ACHN (cell line): ENCODE data around the gene IQSEC1.
A peak's percentile ranks its signal among the peaks of the same experiment; 100 is the strongest.

Source experiments
- DNase-seq: peaks from one replicate; pipeline ENCODE4 v3.0.0-alpha.2; 2015
- in situ Hi-C: cut with HindIII; loops from 2 replicates; pipeline ENCODE4 v1.10.0; 2017; ENCODE audit warnings: low sequenced_read_pairs, low pct_ligation_motif_present, low pct_unique_long_range_greater_than_20kb

Gene IQSEC1

DNA sequence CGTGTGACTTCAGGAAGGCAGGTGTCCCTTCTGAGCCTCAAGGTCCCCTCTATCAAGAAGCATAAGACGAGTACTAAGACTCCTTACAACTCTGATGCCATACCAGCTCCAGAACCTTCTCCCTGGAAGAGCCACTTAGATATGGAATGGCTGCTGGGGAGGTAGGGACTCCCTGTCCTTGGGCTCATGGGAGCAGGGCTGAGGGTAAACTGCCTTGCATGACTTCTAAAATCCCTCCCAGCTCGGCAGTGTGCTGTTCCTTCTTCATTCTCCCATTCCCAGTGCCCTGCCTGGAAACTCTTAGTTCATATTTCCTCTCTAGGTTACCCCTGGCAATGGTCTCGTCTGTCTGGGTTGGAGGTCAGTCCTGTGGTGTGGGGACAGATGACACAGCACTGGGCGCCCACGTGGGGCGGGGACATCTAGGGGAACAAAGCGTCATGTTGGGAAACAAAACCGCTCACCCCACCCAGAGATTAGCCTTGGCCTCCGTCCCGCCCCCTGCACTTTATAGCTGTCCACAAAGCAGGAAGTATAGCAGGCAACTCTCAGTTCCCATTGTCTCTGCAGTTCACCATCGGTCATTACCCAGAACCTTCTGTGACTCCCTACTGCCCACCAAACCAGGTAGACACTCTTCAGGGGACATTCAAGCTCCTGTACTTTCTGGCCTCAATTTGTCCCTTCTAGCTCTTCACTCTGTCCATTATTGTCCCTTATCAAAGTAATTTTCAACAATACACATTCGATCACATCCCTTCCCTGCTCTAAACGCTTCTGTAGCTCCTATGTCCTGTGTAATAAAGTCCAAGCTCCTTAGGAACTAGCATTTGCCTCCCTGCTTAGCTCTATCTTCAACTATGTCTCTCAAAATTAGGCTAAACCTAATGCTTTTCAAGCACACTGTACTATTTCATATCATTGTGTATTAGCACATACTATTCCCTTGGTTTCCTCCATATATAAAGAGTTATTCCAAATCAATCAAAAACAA, 73.8 kb downstream of the IQSEC1 start:
- in situ Hi-C loops = no loop called here
- DNase-seq = no peak

DNA sequence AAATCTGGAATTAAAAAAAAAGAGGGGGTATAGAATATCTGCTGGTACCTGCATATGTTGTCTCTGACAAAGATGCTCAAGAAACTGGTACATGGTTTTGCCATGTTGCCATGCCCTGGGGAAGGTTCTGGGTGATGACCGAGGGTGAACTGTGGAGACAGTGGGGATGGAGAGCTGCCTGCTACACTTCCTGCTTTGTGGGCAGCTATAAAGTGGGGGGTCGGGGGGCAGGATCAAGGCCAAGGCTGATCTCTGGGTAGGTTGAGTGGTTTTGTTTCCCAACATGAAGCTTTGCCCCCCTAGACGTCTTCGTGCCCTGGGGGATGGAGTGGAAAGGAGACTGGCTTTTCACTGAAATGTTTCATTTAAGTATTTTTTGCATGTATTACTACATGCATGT, 74.6 kb downstream of the IQSEC1 start:
- in situ Hi-C loops = no loop called here

DNA sequence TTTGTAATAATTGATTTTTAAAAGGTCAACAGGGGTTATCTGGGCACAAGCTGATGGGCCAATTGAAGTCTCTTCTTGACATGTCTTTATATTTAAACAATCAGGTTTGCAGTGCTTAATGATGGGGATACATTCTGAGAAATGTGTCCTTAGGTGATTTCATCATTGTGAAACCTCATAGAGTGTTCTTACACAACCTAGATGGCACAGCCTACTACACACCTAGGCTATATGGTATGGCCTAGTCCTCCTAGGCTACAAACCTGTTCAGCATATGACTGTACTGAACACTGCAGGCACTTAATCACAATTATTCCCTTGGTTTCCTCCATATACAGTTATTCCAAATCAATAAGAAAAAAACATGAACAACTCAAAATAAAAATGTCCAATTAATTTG, 75.8 kb downstream of the IQSEC1 start:
- no peak for DNase-seq
- in situ Hi-C loops = no loop called here

More for the DNA sequence above, 74.6 kb downstream of the IQSEC1 start:
- DNase-seq = no peak

DNA sequence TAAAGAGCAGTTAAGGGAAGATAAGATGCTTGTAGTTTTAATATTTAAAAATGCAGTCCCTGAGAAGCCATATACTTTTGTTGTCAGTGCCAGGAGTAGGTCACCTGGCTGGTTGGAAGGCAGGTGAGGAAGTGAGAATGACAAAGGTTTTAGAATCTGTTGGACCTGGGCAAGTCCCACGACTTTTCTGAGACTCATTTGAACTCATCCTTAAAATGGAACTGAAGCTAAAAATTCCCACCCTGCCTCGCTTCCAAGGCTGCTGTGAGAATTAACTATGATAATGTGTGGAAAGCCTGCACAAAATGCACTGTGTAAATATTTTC, 77.1 kb downstream of the IQSEC1 start:
- in situ Hi-C loops = no loop called here

DNA sequence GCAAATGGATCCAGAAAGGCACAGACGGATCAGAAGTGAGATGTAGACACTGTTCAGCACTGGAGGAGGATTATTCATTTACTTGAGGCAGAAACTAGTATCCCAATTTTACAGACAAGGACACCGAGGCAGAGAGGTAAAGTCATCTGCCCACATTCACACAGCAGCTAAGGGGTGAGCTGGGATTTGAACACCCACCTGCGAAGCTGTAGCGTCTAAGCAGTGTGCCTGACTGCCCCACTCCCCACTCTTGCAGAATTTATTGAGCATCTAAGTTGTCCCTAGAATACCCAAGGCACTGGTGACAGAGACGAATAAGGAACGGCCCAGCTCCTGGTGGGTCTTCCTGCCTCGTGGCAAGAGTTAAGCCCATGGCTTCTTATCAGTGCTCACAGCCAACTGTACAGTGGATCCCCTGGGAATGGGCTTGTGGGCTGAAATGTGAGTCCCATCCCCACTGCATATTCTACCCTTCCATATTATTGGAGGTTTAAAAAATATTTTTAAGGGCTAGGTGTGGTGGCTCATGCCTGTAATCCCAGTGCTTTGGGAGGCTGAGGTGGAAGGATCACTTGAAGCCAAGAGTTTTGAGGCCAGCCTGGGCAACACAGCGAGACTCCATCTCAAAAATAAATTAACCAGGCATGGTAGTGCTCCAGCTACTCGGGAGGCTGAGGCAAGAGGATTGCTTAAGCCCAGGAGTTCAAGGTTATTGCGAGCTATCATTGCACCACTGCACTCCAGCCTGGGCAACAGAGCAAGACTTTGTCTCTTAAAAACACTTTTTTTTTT, 77.6 kb downstream of the IQSEC1 start:
- in situ Hi-C loops = no loop called here
- DNase-seq = no peak

More for the DNA sequence above, 77.1 kb downstream of the IQSEC1 start:
- DNase-seq = no peak

DNA sequence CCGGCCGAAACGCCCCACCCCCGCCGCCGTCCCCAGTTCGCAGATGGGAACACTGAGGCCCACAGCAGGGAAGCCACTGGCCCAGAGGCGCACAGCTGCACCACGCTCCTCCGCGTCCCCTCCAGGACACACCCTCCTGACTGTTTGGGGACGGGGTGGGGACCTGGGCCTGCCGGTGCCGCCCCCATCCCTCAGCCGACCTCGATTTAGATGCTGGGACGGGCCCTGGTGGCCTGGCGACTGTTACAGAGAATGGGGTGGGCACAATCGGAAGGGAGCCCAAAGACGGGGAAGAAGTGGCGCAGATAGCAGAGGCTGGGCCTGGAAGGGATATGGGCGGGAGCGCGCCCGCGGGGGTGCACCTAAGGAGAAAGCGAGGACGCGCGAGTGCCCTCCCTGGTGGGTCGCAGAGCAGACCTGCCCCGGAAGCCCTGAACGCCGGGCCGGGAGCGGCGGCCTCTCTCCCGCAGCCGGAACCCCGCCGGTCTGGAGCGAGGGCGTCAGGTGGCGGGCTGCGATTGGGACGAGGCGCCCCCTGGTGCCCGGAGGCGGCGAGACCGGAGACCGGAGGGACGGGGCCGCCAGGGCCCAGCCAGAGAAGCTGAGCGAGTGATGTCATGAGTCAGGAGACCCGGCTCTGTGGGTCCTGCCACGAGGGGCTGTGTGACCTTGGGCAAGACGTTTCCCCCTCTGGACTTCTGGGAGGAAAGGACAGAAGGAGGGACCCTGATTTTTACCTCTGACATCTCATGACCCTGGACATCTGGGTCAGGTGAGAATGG, 78.4 kb downstream of the IQSEC1 start:
- in situ Hi-C loops = no loop called here
- peak; percentile 82 for DNase-seq

DNA sequence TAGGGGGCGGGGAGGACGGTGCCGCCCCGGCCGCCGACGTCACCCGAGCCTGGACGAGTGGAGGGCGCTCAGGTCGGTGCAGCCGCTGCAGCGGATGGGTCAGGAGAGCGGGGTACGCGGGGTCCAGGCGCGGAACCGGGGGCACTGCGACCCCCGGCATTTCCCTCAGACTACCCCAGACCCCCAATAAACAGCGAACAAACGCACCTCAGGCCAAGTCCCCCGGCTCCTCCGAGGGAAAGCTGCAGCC, 78.9 kb downstream of the IQSEC1 start:
- peak; percentile 31 for DNase-seq

DNA sequence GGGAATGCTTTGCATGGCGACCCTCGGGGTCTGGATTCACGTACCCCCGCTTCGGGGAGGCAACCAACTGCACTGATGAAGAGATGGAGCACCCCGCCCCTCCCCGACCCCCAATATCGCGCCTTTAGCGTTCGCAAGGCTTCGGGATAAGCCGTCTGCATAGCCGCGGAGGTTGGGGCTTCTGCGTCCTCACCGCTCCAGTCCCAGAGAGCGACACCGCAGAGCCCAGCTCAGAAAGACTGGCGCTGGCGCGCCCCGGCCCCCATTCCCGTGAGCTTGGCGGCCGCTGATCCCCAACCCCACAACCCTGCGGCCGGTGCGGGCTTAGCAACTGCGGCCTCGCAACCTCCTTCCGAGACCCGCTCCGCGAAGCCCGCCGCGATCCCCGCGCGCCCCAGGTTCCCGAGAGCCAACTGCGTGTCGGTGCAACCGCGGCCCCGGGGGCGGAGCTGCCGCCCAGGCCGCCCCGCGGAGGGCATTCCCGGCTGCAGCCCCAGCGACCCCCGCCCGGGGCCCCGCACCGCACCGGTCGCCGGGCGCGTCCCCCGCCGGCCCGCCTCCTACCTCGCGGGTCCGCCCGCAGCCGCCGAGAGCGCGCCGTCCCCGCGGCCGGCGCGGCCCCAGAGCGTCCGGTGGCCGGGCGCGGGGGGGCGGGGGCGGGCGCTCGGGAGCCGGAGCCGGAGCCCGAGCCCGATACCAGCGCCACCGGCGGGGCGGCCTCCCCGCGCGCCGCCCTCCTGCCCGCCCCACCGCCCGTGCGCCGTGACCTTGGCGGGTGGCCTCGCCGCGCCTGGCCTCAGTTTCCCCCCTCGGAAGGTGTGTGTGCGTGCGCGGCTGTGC, 79.5 kb downstream of the IQSEC1 start:
- peak; percentile 20 for DNase-seq
- in situ Hi-C loops = no loop called here

More for the DNA sequence above, 78.9 kb downstream of the IQSEC1 start:
- in situ Hi-C loops = no loop called here

DNA sequence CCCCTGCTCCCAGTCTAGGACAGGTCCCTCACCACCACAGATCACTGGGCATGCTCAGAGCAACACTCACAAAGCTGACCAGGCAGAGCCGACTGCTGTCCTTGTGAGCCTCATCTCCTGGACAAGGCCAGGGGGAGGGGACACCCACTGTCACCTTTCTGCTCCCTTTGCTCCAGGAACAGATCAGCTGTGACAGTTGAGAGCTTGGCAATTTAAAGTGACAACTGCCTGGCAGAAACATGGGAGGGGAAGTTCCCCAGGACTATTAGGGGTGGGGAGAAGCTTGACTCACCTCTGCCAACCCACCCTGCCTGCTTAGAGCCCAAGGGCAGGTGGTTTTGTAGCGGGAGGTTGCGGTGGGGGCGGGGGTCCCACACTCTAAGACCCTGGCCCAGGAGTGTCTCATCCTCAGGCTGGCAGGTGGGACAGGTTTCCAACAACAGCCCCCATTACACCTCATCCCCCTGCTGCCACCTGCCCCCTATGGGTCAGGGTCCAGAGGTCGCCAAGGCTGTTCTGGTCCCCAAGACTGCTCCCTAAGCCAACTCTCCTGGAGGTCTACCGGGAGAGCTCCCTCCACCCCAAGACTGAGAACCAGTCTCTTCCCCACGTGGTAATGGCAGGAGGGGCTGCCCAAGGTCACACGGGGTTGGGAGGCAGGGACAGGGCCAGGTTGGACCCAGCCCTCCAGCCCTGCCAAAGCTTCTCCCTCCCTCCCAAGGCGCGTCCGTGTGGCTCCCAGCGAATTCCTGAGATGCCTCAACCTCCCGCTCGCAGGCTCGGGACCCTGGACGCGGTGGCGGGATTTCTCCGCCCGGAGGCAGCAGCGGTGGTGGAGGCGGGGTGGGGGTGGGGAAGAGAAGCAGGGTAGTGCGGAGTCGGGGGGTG, 80.4 kb downstream of the IQSEC1 start:
- peak; percentile 69 for DNase-seq
- in situ Hi-C loops = no loop called here

DNA sequence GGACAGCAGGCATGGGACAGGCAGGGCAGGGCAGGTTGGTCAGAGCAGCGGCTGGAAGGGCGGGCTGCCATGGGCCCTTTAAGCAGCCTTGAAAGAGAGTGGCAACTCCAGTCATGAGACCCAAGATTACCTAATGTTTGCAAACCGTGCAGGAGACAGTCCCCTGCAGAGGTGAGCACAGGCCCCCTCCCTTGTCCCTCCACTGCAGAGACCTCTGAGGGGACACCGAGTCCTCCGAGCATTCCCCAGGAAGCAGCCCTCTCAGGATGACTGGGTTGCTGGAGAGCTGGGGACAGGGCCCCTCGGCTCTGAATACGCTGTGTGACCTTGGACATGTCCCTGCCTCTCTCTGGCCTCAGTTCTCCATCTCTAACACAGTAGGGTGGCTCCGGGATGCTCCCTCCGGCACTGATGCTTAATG, 81.4 kb downstream of the IQSEC1 start:
- in situ Hi-C loops = no loop called here
- DNase-seq = no peak

DNA sequence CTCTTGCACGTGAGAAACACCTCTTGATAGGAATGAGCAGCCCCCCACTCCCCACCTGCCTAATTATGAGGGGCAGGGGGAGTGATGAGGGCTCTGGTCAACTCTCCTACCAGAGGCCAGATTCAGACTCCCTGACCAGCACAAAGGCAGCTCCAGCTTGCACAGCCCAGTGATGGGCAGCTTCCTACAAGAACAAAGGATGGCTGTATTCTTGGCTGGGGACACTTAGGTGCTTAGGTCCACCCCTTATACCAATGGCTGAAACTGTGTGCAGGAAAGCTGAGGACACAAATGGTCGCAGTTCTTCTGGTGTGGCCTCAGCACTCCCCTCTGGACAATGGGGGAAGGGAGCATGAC, 81.8 kb downstream of the IQSEC1 start:
- no peak for DNase-seq
- in situ Hi-C loops = no loop called here

DNA sequence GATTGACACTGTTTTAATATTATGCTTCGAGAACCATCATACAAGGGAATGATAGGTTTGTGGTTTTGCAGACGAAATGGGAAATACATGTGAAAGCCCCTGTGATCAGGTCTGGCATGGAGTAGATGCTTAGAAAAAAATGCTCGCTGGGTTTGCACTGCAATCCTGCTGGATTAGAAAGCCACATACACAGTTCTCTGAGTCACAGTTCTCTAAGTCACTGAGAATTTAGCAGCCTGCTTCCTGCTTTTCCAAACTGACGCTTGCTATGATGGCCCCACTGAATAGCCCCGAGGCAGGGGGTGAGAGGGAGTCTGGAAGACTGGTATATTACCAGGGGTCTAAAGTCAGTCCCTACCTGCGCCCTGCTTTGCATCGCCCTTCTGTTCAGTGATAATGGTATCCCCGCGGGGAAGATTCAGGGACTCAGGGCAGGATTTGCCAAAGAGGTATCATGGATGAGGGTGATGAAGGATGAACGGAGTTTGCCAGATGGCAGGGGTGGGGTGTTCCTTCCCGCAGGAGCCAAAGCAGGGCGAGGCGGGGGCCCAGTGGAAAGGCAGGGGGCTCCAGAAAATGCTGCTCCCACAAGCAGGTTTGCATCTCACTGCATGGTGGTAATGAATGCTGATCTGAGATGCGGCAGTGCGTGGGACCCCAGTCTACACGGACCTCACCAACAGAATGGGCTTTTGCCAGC, 82.3 kb downstream of the IQSEC1 start:
- peak; percentile 52 for DNase-seq
- in situ Hi-C loops = no loop called here

DNA sequence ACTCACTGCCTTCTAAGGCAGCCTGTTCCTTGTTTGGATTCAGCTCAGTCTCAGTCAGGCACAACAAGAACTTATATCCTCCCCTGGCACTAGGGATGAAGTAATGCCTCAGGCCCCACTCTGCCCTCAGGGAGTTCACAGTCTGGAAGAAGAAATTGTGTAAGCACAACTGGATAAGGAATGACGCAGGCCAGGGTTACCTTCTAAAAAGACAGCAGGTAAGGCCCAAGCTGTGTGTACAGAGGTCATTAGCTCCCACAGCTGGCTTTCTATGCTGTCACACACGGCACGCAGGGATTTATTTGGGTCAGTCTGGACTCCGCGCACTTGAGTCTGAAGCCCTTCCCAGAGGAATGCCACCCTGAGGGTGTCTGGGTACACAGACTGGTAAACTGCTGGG, 82.9 kb downstream of the IQSEC1 start:
- in situ Hi-C loops = no loop called here
- DNase-seq = no peak

DNA sequence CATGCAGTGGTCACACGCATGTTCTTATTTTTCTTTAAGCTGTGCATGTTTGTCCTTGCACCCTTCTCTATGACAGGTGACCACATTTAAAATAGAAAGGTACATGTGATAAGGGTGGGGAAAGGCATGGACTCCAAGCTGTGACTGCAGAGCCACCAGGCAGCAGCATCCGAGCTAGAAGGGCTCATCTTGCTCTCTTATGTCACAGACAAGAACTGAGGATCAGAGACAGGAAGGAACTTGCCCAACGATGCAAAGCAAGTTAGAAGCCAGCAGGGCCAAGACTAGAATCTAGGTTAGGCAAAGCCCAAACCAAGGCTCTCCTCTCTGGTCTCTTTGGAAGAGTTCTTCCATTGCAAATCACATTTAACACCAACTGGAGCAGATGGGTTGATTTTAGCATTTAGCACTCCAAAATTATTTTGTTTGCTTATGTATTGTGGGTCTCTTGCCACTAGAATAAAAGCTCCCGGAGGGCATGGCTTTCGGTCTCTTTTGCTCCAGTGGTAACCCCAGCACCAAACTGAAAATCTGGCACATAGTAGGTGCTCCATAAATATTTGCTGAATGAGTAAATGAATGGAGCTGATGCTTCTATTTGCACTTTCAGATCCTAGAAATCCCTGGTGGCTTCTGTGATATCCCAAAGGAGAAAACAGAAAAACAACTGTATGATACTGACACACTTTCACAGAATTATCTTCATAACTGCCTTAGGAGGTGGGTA, 84.3 kb downstream of the IQSEC1 start:
- in situ Hi-C loops = no loop called here

DNA sequence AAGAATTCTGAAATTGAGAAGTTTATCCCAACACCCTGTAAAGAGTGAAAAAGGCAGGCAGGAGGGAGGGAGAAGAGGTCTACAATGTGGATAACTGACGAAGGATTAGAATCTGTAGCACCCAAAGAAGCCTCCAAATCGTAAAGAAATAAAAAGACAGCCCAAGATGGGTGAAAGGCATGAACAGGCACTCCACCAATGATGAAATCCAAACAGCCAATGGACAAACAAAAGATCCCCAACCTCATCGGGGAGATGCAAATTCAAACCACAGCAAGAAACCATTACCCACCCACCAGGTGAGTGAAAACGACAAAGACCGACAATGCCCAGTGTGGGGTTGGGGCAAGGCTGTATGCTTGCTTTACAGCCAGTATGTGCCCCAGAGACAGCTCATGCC, 85.6 kb downstream of the IQSEC1 start:
- in situ Hi-C loops = no loop called here
- no peak for DNase-seq

More for the DNA sequence above, 84.3 kb downstream of the IQSEC1 start:
- DNase-seq = no peak

DNA sequence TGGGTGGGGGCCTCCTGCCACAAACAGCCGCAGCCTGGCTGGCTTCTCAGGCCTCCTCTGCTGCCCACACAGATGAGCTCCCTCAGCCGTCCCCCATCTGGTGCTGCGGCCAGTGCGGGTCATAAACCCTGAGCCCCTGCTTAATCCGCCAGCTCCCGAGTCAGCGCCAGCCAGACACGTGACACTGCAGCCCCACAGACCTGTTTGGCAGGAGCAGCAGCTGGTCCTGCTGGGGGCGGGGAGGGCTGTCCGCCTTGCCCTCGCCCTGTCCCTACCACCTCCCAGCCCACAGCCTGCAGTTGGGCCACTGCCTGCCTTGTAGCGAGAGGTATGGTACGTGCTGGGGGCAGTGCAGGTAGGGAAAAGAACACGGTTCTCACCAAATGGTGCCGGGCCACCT, 86.2 kb downstream of the IQSEC1 start:
- in situ Hi-C loops = no loop called here
- DNase-seq = no peak
